ENCODE results near the gene PIGW. TPM values are rescaled to one million over a fixed set of nuclear protein-coding genes. Genes with fewer than 3 reads are reported as not detected.

The PIGW gene
- total and polyA plus RNA-seq, 2 experiments from 2014 or later: 10.2 to 10.8 TPM

DNA sequence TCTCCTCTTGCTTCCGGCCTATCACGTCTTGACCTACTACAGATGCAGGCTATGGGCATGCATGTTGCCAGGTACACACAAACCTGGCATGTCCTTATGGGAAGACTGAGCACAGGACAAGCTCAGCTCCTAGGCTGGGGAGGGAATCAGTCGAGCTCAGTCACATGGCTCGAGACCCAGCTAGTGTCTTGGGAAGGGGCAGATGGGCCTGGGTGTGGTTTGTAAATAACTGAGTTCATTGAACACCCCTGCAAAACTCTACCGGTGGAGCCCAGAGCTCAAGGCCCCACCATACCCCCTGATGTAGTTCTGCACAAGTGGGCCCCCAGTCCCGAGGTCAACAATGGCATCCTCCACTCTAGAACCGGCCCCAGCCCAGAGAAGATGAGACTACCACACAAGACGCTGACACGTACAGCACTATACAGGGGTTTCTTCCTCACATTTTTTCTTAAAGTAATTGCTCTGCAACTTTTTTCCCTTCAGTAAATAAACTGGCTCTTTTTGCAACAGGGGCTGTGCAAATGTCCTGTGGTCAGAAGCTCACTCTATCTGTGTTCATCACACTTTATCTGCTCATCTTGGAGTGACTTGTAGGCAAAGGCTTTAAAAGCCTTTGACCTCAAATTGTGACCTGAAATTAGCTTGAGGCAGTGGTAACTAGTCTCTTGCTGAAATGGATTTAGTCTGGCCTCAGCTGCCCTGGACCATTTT is 25.4 kb upstream of the PIGW start:
- Histone ChIP-seq H3K4me1 (ENCODE audit: insufficient read depth) (no peaks in the 10 kb centered on the region), H3K27ac (no peak overlapping the region), H4K20me1 (ENCODE audit: insufficient read depth, poor library complexity, severe bottlenecking) (no peaks in the 10 kb centered on the region), H3K79me2 (no peaks in the 10 kb centered on the region), H3K4me2 (no peak overlapping the region), H3K27me3 (no peaks in the 10 kb centered on the region), H2AFZ (no peak overlapping the region), H3K9me2 (replicated peaks; ENCODE audit: insufficient read depth) (no peaks in the 10 kb centered on the region), H3K4me3 (no peak overlapping the region), H3K9me3 (ENCODE audit: low read depth) (no peaks in the 10 kb centered on the region), H3K36me3 (replicated peaks; ENCODE audit: insufficient read depth, low read depth) (no peaks in the 10 kb centered on the region)
- no peak for DNase-seq (ENCODE audit: low spot score)
- TF ChIP-seq EZH2phosphoT487 (IDR thresholded peaks at IDR 0.05; ENCODE audit: low read depth, severe bottlenecking, unreplicated experiment): no peak
- no peak for TF ChIP-seq EZH2 (IDR thresholded peaks at IDR 0.05; ENCODE audit: borderline replicate concordance)
- TF ChIP-seq, protein P1, sequence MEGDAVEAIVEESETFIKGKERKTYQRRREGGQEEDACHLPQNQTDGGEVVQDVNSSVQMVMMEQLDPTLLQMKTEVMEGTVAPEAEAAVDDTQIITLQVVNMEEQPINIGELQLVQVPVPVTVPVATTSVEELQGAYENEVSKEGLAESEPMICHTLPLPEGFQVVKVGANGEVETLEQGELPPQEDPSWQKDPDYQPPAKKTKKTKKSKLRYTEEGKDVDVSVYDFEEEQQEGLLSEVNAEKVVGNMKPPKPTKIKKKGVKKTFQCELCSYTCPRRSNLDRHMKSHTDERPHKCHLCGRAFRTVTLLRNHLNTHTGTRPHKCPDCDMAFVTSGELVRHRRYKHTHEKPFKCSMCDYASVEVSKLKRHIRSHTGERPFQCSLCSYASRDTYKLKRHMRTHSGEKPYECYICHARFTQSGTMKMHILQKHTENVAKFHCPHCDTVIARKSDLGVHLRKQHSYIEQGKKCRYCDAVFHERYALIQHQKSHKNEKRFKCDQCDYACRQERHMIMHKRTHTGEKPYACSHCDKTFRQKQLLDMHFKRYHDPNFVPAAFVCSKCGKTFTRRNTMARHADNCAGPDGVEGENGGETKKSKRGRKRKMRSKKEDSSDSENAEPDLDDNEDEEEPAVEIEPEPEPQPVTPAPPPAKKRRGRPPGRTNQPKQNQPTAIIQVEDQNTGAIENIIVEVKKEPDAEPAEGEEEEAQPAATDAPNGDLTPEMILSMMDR (IDR thresholded peaks at IDR 0.05; ENCODE audit: poor library complexity): no peak
- WGBS (ENCODE audit: low lambda C conversion rate, missing lambda C conversion rate): 97% methylated on average over 9 of the region's 9 CpGs

DNA sequence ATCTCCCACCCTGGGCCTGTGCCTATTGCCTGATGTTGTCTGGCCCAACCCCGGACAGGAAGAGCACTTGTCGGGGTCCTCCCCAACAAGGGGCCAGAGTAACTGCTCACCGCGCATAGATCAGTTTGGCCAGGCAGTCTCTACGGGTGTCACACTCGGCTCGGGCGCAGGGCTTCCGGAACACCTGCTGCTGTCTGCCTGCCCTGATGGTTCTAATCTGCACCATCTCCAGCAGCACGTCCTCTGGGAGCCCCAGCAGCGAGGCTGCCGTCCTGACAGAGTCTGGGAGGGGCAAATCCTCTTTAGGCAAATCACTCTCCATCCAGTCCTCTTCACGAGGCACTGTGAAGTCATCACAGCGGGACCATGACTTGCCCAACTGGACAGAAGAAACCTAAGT is 24.2 kb upstream of the PIGW start:
- Histone ChIP-seq H4K20me1 (ENCODE audit: insufficient read depth, poor library complexity, severe bottlenecking) (no peaks in the 10 kb centered on the region), H3K4me3 (no peak overlapping the region), H3K27ac (no peak overlapping the region), H3K27me3 (no peaks in the 10 kb centered on the region), H3K36me3 (replicated peaks; ENCODE audit: insufficient read depth, low read depth) (no peaks in the 10 kb centered on the region), H3K9me3 (ENCODE audit: low read depth) (no peaks in the 10 kb centered on the region), H3K9me2 (replicated peaks; ENCODE audit: insufficient read depth) (no peaks in the 10 kb centered on the region), H3K4me1 (ENCODE audit: insufficient read depth) (no peaks in the 10 kb centered on the region), H3K4me2 (no peak overlapping the region), H2AFZ (no peak overlapping the region), H3K79me2 (no peaks in the 10 kb centered on the region)
- WGBS (ENCODE audit: low lambda C conversion rate, missing lambda C conversion rate): 90% methylated on average over 14 of the region's 14 CpGs
- TF ChIP-seq EZH2phosphoT487 (IDR thresholded peaks at IDR 0.05; ENCODE audit: low read depth, severe bottlenecking, unreplicated experiment): no peak
- TF ChIP-seq EZH2 (IDR thresholded peaks at IDR 0.05; ENCODE audit: borderline replicate concordance): no peak
- TF ChIP-seq, protein P1 (IDR thresholded peaks at IDR 0.05; ENCODE audit: poor library complexity): no peak
- no peak for DNase-seq (ENCODE audit: low spot score)

DNA sequence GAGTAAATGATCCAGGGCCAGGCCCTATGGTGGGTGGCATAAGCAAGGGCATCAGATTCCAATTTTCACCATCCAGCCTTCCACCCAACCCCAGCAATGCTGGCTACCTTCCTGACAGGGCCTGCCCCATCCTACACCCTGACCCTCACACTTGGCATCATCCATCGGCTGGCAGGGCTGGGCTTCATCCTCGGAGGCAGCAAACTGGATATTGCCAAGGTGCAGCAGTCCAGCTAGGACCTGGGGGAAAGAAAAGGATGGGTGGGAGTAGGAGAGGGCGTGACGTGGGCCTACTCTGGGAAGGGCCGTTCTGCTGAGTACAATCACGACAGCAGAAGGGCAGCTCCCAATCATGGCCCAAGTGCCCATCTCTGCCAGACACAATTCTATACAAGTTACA is 23.6 kb upstream of the PIGW start:
- WGBS (ENCODE audit: low lambda C conversion rate, missing lambda C conversion rate): 98% methylated on average over 6 of the region's 6 CpGs

More for the DNA sequence above, 23.6 kb upstream of the PIGW start:
- no peaks in the 10 kb centered on the region for H3K9me2 ChIP-seq (replicated peaks; ENCODE audit: insufficient read depth)
- H2AFZ ChIP-seq: no peak overlapping the region
- H3K4me3 ChIP-seq: no peak overlapping the region
- no peaks in the 10 kb centered on the region for H3K4me1 ChIP-seq (ENCODE audit: insufficient read depth)
- H3K27ac ChIP-seq: no peak overlapping the region
- no peak for TF ChIP-seq EZH2 (IDR thresholded peaks at IDR 0.05; ENCODE audit: borderline replicate concordance)
- TF ChIP-seq EZH2phosphoT487 (IDR thresholded peaks at IDR 0.05; ENCODE audit: low read depth, severe bottlenecking, unreplicated experiment): no peak
- TF ChIP-seq, protein P1 (IDR thresholded peaks at IDR 0.05; ENCODE audit: poor library complexity): no peak
- H3K36me3 ChIP-seq (replicated peaks; ENCODE audit: insufficient read depth, low read depth): no peaks in the 10 kb centered on the region
- no peak overlapping the region for H3K4me2 ChIP-seq
- no peaks in the 10 kb centered on the region for H3K9me3 ChIP-seq (ENCODE audit: low read depth)
- H4K20me1 ChIP-seq (ENCODE audit: insufficient read depth, poor library complexity, severe bottlenecking): no peaks in the 10 kb centered on the region
- no peaks in the 10 kb centered on the region for H3K79me2 ChIP-seq
- H3K27me3 ChIP-seq: no peaks in the 10 kb centered on the region
- no peak for DNase-seq (ENCODE audit: low spot score)

Measured in hepatocyte (in vitro differentiated cells).